ENCODE results near the gene C2orf80. TPM values are rescaled to one million over a fixed set of nuclear protein-coding genes. Genes with fewer than 3 reads are reported as not detected.

The C2orf80 gene
- polyA plus RNA-seq, 6 donors from 2014 or later = not detected

GRCh38 chr2:208164951-208165755 lies 24.7 kb downstream of the C2orf80 start:
- ATAC-seq (ENCODE audit: low read depth in 2 of 2) (no peak), DNase-seq (no peak)
- no peaks in the 10 kb centered on the region for H3K4me1 Mint-ChIP-seq
- no peak overlapping the region for H3K4me3 Mint-ChIP-seq
- H3K9me3 Mint-ChIP-seq = no peaks in the 10 kb centered on the region
- no peaks in the 10 kb centered on the region for H3K36me3 Mint-ChIP-seq
- H3K27ac Mint-ChIP-seq = no peak overlapping the region
- H3K27me3 Mint-ChIP-seq = peaks cover 8 to 10% (median 9%) of the 10 kb centered on the region in 3 donors

GRCh38 chr2:208163489-208163888 lies 26.3 kb downstream of the C2orf80 start, which contains the start of gene CRYGA:
TSS of gene CRYGA (minus strand) at chr2:208163589. CDS start at chr2:208163556, 33 bp downstream.
- Mint-ChIP-seq H3K36me3 (no peaks in the 10 kb centered on the region), H3K27me3 (peaks cover 8 to 9% (median 9%) of the 10 kb centered on the region in 3 donors), H3K9me3 (peaks cover 0 to under 1% (median 0%) of the 10 kb centered on the region in 7 donors), H3K4me1 (no peaks in the 10 kb centered on the region), H3K27ac (no peak within 1 kb of the TSS), H3K4me3 (no peak within 1 kb of the TSS)
- no peak for ATAC-seq (ENCODE audit: low read depth in 2 of 2)
- no peak for DNase-seq

- Mint-ChIP-seq H3K27ac (no peak overlapping the region), H3K4me1 (no peaks in the 10 kb centered on the region), H3K36me3 (peaks cover 0 to 3% of the 10 kb centered on the region in 2 donors), H3K9me3 (peaks cover 0 to 11% (median 5%) of the 10 kb centered on the region in 7 donors), H3K27me3 (peaks cover 0 to 18% (median 3%) of the 10 kb centered on the region in 3 donors), H3K4me3 (no peak overlapping the region)
- DNase-seq (no peak), ATAC-seq (ENCODE audit: low read depth in 2 of 2) (no peak)
Measured at GRCh38 chr2:208156439-208156838, 33.4 kb downstream of the C2orf80 start.

GRCh38 chr2:208153156-208153555 lies 36.7 kb downstream of the C2orf80 start:
- ATAC-seq (ENCODE audit: low read depth in 2 of 2) = no peak
- peaks cover 0 to 23% (median 14%) of the 10 kb centered on the region in 7 donors for H3K9me3 Mint-ChIP-seq

GRCh38 chr2:208150956-208151355 lies 38.9 kb downstream of the C2orf80 start:
- H3K9me3 Mint-ChIP-seq = peaks cover 0 to 23% (median 14%) of the 10 kb centered on the region in 7 donors
- peaks cover 3 to 18% (median 6%) of the 10 kb centered on the region in 3 donors for H3K27me3 Mint-ChIP-seq

More at GRCh38 chr2:208153156-208153555, 36.7 kb downstream of the C2orf80 start:
- H3K4me1 Mint-ChIP-seq = no peaks in the 10 kb centered on the region
- H3K4me3 Mint-ChIP-seq = no peak overlapping the region
- H3K27ac Mint-ChIP-seq = no peak overlapping the region
- peaks cover 3 to 18% (median 6%) of the 10 kb centered on the region in 3 donors for H3K27me3 Mint-ChIP-seq
- peaks cover 0 to 9% of the 10 kb centered on the region in 2 donors for H3K36me3 Mint-ChIP-seq
- no peak for DNase-seq

GRCh38 chr2:208150094-208150493 lies 39.7 kb downstream of the C2orf80 start:
- H3K4me1 Mint-ChIP-seq = no peaks in the 10 kb centered on the region
- no peak overlapping the region for H3K27ac Mint-ChIP-seq

More at GRCh38 chr2:208150956-208151355, 38.9 kb downstream of the C2orf80 start:
- no peak overlapping the region for H3K4me3 Mint-ChIP-seq
- ATAC-seq (ENCODE audit: low read depth in 2 of 2) (no peak), DNase-seq (no peak)
- no peak overlapping the region for H3K27ac Mint-ChIP-seq
- H3K4me1 Mint-ChIP-seq = no peaks in the 10 kb centered on the region
- H3K36me3 Mint-ChIP-seq = peaks cover 0 to 9% of the 10 kb centered on the region in 2 donors

GRCh38 chr2:208148803-208149202 lies 41.0 kb downstream of the C2orf80 start:
- Mint-ChIP-seq H3K4me1 (no peaks in the 10 kb centered on the region), H3K9me3 (peaks cover 0 to 27% (median 14%) of the 10 kb centered on the region in 7 donors), H3K27ac (peak overlapping the region in 1 of 6 donors; percentile 34), H3K4me3 (no peak overlapping the region), H3K27me3 (peaks cover 3 to 16% (median 6%) of the 10 kb centered on the region in 3 donors), H3K36me3 (peaks cover 0 to 9% of the 10 kb centered on the region in 2 donors)
- DNase-seq (no peak), ATAC-seq (ENCODE audit: low read depth in 2 of 2) (no peak)

More at GRCh38 chr2:208150094-208150493, 39.7 kb downstream of the C2orf80 start:
- peaks cover 0 to 9% of the 10 kb centered on the region in 2 donors for H3K36me3 Mint-ChIP-seq
- peaks cover 3 to 11% (median 6%) of the 10 kb centered on the region in 3 donors for H3K27me3 Mint-ChIP-seq
- DNase-seq (no peak), ATAC-seq (ENCODE audit: low read depth in 2 of 2) (no peak)
- no peak overlapping the region for H3K4me3 Mint-ChIP-seq
- H3K9me3 Mint-ChIP-seq = peaks cover 0 to 23% (median 14%) of the 10 kb centered on the region in 7 donors

- Mint-ChIP-seq H3K9me3 (peaks cover 0 to 27% (median 14%) of the 10 kb centered on the region in 7 donors), H3K4me3 (peak overlapping the region in 1 of 8 donors; percentile 43), H3K27me3 (peaks cover 0 to 16% (median 6%) of the 10 kb centered on the region in 3 donors), H3K27ac (no peak overlapping the region), H3K4me1 (no peaks in the 10 kb centered on the region), H3K36me3 (peaks cover 0 to 9% of the 10 kb centered on the region in 2 donors)
- ATAC-seq (ENCODE audit: low read depth in 2 of 2) = no peak
- DNase-seq = no peak
Measured at GRCh38 chr2:208147759-208148158, 42.1 kb downstream of the C2orf80 start.

- peaks cover 0 to 21% (median 12%) of the 10 kb centered on the region in 7 donors for H3K9me3 Mint-ChIP-seq
- no peak for ATAC-seq (ENCODE audit: low read depth in 2 of 2)
Measured at GRCh38 chr2:208147008-208147407, 42.8 kb downstream of the C2orf80 start.

GRCh38 chr2:208146006-208146405 lies 43.8 kb downstream of the C2orf80 start, which contains the start of gene CRYGB:
TSS of gene CRYGB (minus strand) at chr2:208146158. CDS start at chr2:208146120, 38 bp downstream.
- H3K27me3 Mint-ChIP-seq = peaks cover 0 to 16% (median 5%) of the 10 kb centered on the region in 3 donors
- no peak for ATAC-seq (ENCODE audit: low read depth in 2 of 2)
- no peak within 1 kb of the TSS for H3K4me3 Mint-ChIP-seq
- no peak within 1 kb of the TSS for H3K27ac Mint-ChIP-seq
- H3K4me1 Mint-ChIP-seq = no peaks in the 10 kb centered on the region
- peaks cover 0 to 5% of the 10 kb centered on the region in 2 donors for H3K36me3 Mint-ChIP-seq
- H3K9me3 Mint-ChIP-seq = peaks cover 0 to 11% (median 7%) of the 10 kb centered on the region in 7 donors
- no peak for DNase-seq

More at GRCh38 chr2:208147008-208147407, 42.8 kb downstream of the C2orf80 start:
- no peak overlapping the region for H3K4me3 Mint-ChIP-seq
- H3K36me3 Mint-ChIP-seq = peaks cover 0 to 9% of the 10 kb centered on the region in 2 donors
- no peaks in the 10 kb centered on the region for H3K4me1 Mint-ChIP-seq
- no peak for DNase-seq
- no peak overlapping the region for H3K27ac Mint-ChIP-seq
- peaks cover 0 to 16% (median 6%) of the 10 kb centered on the region in 3 donors for H3K27me3 Mint-ChIP-seq

- Mint-ChIP-seq H3K36me3 (no peaks in the 10 kb centered on the region), H3K9me3 (peaks cover 0 to 12% (median 4%) of the 10 kb centered on the region in 7 donors), H3K4me3 (no peak overlapping the region), H3K27ac (no peak overlapping the region), H3K4me1 (no peaks in the 10 kb centered on the region), H3K27me3 (peaks cover 0 to 16% (median 0%) of the 10 kb centered on the region in 3 donors)
- DNase-seq (no peak), ATAC-seq (ENCODE audit: low read depth in 2 of 2) (no peak)
Measured at GRCh38 chr2:208142925-208143799, 46.7 kb downstream of the C2orf80 start.

GRCh38 chr2:208142240-208142924 lies 47.4 kb downstream of the C2orf80 start:
- H3K9me3 Mint-ChIP-seq = peaks cover 0 to 15% (median 8%) of the 10 kb centered on the region in 7 donors
- ATAC-seq (ENCODE audit: low read depth in 2 of 2) = no peak

More at GRCh38 chr2:208142240-208142924, 47.4 kb downstream of the C2orf80 start:
- Mint-ChIP-seq H3K27ac (no peak overlapping the region), H3K4me1 (no peaks in the 10 kb centered on the region), H3K27me3 (peaks cover 0 to 10% (median 0%) of the 10 kb centered on the region in 3 donors), H3K36me3 (no peaks in the 10 kb centered on the region), H3K4me3 (no peak overlapping the region)
- DNase-seq = no peak
